Thyroid gland (tissue), 4 donors: ENCODE data around the gene WNK2.

Experiments
- POLR2A ChIP-seq, 2 donors: fragments of 450-650 bp; IDR thresholded peaks; one replicate each; pipeline ENCODE4 v1.6.1; 2017; ENCODE audit warnings: antibody characterized with exemption in 2 of 2, mild to moderate bottlenecking in 2 of 2, moderate library complexity in 1 of 2
- TF ChIP-seq, protein P1 (sequence below), 6 experiments: fragments of 200-600 bp in 3 of 6; fragments of 450-650 bp in 3 of 6; sonication (generic) in 3 of 6; IDR thresholded peaks; one replicate each; pipeline ENCODE4 v1.5.1; 2016 to 2019; ENCODE audit warnings: antibody characterized with exemption in 6 of 6, mild to moderate bottlenecking in 2 of 6, inconsistent platforms in 1 of 6, moderate library complexity in 1 of 6

DNA sequence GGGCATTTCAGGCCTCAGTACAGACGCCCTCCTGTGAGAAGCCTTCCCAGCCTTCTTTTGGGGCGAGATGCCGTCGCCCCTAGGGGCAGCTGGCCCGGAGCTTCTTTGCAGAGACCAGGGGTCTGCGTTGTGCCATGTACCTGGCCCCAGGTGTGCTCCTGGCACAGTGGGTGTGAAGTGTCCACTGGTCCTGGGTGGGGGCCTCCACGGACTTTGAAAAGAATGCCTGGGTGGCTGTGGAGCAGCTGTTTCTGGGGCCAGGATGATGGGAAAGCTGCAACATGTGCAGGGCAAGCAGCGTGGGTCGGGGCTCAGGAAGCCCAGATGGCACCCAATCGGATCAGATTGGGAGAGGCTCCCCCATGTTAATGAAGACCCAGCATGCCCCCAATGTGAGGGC lies 47.8 kb downstream of the WNK2 start:
- TF ChIP-seq, protein P1, sequence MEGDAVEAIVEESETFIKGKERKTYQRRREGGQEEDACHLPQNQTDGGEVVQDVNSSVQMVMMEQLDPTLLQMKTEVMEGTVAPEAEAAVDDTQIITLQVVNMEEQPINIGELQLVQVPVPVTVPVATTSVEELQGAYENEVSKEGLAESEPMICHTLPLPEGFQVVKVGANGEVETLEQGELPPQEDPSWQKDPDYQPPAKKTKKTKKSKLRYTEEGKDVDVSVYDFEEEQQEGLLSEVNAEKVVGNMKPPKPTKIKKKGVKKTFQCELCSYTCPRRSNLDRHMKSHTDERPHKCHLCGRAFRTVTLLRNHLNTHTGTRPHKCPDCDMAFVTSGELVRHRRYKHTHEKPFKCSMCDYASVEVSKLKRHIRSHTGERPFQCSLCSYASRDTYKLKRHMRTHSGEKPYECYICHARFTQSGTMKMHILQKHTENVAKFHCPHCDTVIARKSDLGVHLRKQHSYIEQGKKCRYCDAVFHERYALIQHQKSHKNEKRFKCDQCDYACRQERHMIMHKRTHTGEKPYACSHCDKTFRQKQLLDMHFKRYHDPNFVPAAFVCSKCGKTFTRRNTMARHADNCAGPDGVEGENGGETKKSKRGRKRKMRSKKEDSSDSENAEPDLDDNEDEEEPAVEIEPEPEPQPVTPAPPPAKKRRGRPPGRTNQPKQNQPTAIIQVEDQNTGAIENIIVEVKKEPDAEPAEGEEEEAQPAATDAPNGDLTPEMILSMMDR (IDR thresholded peaks at IDR 0.05) = no peak
- no peak for TF ChIP-seq POLR2A (IDR thresholded peaks at IDR 0.05)
